ENCODE measurements around the gene FOCAD.

DNA sequence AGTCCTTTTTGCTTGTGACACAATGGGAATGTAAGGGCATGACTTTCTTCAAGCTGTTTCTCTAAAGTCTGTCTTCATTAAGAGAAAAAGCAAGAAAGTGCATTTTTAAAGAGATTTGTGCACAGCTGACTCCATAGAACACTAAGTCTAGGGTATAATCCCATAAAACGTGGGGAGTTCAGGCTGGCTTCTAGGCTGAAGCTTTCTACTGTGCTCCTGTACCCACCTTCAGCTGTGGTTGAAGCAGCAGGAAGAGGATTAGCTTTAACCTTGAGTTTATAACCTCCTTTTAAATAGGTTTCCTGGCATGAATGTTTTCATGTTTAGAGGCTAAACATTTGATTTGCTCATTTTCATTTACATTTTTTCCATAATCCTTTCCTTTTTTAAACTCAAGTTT, 220.9 kb downstream of the FOCAD start:
- TF ChIP-seq, protein P1, sequence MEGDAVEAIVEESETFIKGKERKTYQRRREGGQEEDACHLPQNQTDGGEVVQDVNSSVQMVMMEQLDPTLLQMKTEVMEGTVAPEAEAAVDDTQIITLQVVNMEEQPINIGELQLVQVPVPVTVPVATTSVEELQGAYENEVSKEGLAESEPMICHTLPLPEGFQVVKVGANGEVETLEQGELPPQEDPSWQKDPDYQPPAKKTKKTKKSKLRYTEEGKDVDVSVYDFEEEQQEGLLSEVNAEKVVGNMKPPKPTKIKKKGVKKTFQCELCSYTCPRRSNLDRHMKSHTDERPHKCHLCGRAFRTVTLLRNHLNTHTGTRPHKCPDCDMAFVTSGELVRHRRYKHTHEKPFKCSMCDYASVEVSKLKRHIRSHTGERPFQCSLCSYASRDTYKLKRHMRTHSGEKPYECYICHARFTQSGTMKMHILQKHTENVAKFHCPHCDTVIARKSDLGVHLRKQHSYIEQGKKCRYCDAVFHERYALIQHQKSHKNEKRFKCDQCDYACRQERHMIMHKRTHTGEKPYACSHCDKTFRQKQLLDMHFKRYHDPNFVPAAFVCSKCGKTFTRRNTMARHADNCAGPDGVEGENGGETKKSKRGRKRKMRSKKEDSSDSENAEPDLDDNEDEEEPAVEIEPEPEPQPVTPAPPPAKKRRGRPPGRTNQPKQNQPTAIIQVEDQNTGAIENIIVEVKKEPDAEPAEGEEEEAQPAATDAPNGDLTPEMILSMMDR (conservative IDR thresholded peaks at IDR 0.05; ENCODE audit: low read depth, low read length), result no peak
- no peak for TF ChIP-seq EZH2 (IDR thresholded peaks at IDR 0.05; ENCODE audit: borderline replicate concordance, low read depth, low read length, poor library complexity, severe bottlenecking)
